GDM1 (cell line): ENCODE measurements around the gene MTTP.

Source experiments
- DNase-seq: peaks from one replicate; lab custom pipeline; 2025; lab: John Stamatoyannopoulos, UW

The MTTP gene

GRCh38 chr4:99593781-99594641 is 19.4 kb downstream of the MTTP start:
- DNase-seq, result no peak

GRCh38 chr4:99594818-99595217 is 20.2 kb downstream of the MTTP start:
- DNase-seq, result no peak

- DNase-seq, result no peak
Observed at GRCh38 chr4:99606716-99607115, 32.1 kb downstream of the MTTP start.

GRCh38 chr4:99608417-99608816 is 33.8 kb downstream of the MTTP start:
- no peak for DNase-seq

- DNase-seq, result no peak
Observed at GRCh38 chr4:99610605-99611175, 36.1 kb downstream of the MTTP start.

- DNase-seq, result no peak
Observed at GRCh38 chr4:99612281-99612680, 37.7 kb downstream of the MTTP start.

- DNase-seq, result no peak
Observed at GRCh38 chr4:99612704-99613103, 38.1 kb downstream of the MTTP start.

- no peak for DNase-seq
Observed at GRCh38 chr4:99614491-99614890, 39.9 kb downstream of the MTTP start.

GRCh38 chr4:99615170-99615820 is 40.7 kb downstream of the MTTP start:
- DNase-seq, result no peak

GRCh38 chr4:99617374-99617773 is 42.8 kb downstream of the MTTP start:
- DNase-seq, result no peak

- no peak for DNase-seq
Observed at GRCh38 chr4:99622341-99622740, 47.7 kb downstream of the MTTP start.

GRCh38 chr4:99624141-99624719 is 49.6 kb downstream of the MTTP start:
- DNase-seq, result no peak

GRCh38 chr4:99625369-99625768 is 50.7 kb downstream of the MTTP start:
- DNase-seq, result no peak

- no peak for DNase-seq
Observed at GRCh38 chr4:99628040-99628439, 53.4 kb downstream of the MTTP start.

GRCh38 chr4:99629962-99630554 is 55.4 kb downstream of the MTTP start:
- DNase-seq, result no peak

GRCh38 chr4:99630857-99631360 is 56.3 kb downstream of the MTTP start:
- no peak for DNase-seq

GRCh38 chr4:99633772-99634171 is 59.1 kb downstream of the MTTP start:
- DNase-seq, result no peak

GRCh38 chr4:99634742-99635360 is 60.2 kb downstream of the MTTP start:
- no peak for DNase-seq

- DNase-seq, result no peak
Observed at GRCh38 chr4:99635601-99636000, 61.0 kb downstream of the MTTP start.

- DNase-seq, result no peak
Observed at GRCh38 chr4:99636422-99636821, 61.8 kb downstream of the MTTP start.

GRCh38 chr4:99637174-99637573 is 62.5 kb downstream of the MTTP start:
- DNase-seq, result no peak

- DNase-seq, result no peak
Observed at GRCh38 chr4:99640676-99641075, 66.1 kb downstream of the MTTP start.
